ENCODE results near the gene ST3GAL3. TPM values are rescaled to one million over a fixed set of nuclear protein-coding genes. Genes with fewer than 3 reads are reported as not detected.

The ST3GAL3 gene
- total RNA-seq, 1 experiment from 2014 or later = 8.3 TPM

DNA sequence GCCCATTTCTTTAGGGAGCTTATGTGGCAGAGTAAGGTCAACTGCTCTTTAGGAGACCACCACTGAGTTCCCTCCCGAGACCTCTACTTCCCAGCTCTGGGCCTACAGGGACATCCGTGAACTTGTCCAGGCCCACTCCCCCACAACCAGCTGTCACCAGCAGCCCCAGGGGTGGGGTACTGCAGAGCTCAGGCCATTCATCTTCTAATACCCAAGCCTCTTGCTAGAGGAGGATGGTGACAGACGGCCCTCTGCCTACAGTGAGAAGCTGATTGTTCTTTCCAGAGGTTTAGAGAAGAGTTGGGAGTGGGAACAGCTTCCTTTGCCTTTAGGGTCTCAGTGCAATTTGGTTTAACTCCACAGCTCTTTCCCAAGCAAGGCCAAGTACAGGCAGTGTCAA lies 193.1 kb downstream of the ST3GAL3 start:
- H2BK5ac ChIP-seq (ENCODE audit: insufficient read length, low read length) = no peak overlapping the region
- Mint-ChIP-seq H3K36me3 (ENCODE audit: insufficient read depth in 1 of 3, low read depth in 3 of 3) (peaks cover 0 to 8% (median 2%) of the 10 kb centered on the region in 3 experiments; a peak in 3 of 7 replicates), H3K9me3 (no peaks in the 10 kb centered on the region), H3K4me3 (no peak overlapping the region; a peak in 1 of 5 replicates), H3K27me3 (ENCODE audit: low read depth) (no peaks in the 10 kb centered on the region), H3K4me1 (no peaks in the 10 kb centered on the region), H3K27ac (no peak overlapping the region)
- no peak for DNase-seq
- no peak overlapping the region for H3K4ac ChIP-seq (ENCODE audit: low read depth, low read length)
- H2BK120ac ChIP-seq (ENCODE audit: low read depth, low read length, poor library complexity, severe bottlenecking) = no peak overlapping the region
- no peak overlapping the region for H4K5ac ChIP-seq (ENCODE audit: insufficient read length, low read depth, low read length)
- H3K4me2 ChIP-seq (ENCODE audit: insufficient read depth, insufficient read length, low read length) = no peak overlapping the region
- H2AK5ac ChIP-seq (ENCODE audit: insufficient read length, low read length) = no peak overlapping the region
- H3K23me2 ChIP-seq (ENCODE audit: insufficient read length, low read depth, low read length, poor library complexity, severe bottlenecking) = no peaks in the 10 kb centered on the region
- TF ChIP-seq, protein P1, sequence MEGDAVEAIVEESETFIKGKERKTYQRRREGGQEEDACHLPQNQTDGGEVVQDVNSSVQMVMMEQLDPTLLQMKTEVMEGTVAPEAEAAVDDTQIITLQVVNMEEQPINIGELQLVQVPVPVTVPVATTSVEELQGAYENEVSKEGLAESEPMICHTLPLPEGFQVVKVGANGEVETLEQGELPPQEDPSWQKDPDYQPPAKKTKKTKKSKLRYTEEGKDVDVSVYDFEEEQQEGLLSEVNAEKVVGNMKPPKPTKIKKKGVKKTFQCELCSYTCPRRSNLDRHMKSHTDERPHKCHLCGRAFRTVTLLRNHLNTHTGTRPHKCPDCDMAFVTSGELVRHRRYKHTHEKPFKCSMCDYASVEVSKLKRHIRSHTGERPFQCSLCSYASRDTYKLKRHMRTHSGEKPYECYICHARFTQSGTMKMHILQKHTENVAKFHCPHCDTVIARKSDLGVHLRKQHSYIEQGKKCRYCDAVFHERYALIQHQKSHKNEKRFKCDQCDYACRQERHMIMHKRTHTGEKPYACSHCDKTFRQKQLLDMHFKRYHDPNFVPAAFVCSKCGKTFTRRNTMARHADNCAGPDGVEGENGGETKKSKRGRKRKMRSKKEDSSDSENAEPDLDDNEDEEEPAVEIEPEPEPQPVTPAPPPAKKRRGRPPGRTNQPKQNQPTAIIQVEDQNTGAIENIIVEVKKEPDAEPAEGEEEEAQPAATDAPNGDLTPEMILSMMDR (conservative IDR thresholded peaks at IDR 0.05) = no peak
- no peaks in the 10 kb centered on the region for H4K20me1 ChIP-seq (ENCODE audit: control insufficient read depth, insufficient read depth, insufficient read length)
- H3T11ph ChIP-seq (ENCODE audit: low read length) = no peak overlapping the region
- no peak overlapping the region for H4K91ac ChIP-seq (ENCODE audit: insufficient read length, low read depth, low read length)
- no peak overlapping the region for H4K8ac ChIP-seq (replicated peaks; ENCODE audit: insufficient read length, low read depth, low read length)
- H3K79me2 ChIP-seq (ENCODE audit: insufficient read depth, low read length) = no peaks in the 10 kb centered on the region
- H3K56ac ChIP-seq (ENCODE audit: insufficient read length, low read depth, low read length) = no peak overlapping the region
- H3K79me1 ChIP-seq (ENCODE audit: insufficient read depth, low read depth, low read length, poor library complexity, severe bottlenecking) = no peaks in the 10 kb centered on the region
- H2BK20ac ChIP-seq (ENCODE audit: low read depth, low read length, poor library complexity, severe bottlenecking) = no peak overlapping the region
- H2BK15ac ChIP-seq (ENCODE audit: low read depth, low read length) = no peak overlapping the region
- H3K9ac ChIP-seq (ENCODE audit: extremely low read depth, insufficient read length, low read length) = no peak overlapping the region
- H2BK12ac ChIP-seq (ENCODE audit: insufficient read length, low read depth, low read length) = no peak overlapping the region
- H3K27me3 ChIP-seq (ENCODE audit: insufficient read depth, low read length) = no peaks in the 10 kb centered on the region
- no CpG with 5 or more reads among the region's 3 CpGs for WGBS (ENCODE audit: extremely low coverage, insufficient read length, low lambda C conversion rate)
- no peak overlapping the region for H3K27ac ChIP-seq (ENCODE audit: insufficient read length, low read depth, low read length)
- no peaks in the 10 kb centered on the region for H3K9me3 ChIP-seq (ENCODE audit: control insufficient read depth, low read depth, low read length)
- no peak overlapping the region for H3K23ac ChIP-seq (ENCODE audit: insufficient read length, low read depth, low read length)
- no peak overlapping the region for H3K14ac ChIP-seq (ENCODE audit: insufficient read depth, low read length)
- H3K4me1 ChIP-seq (ENCODE audit: insufficient read depth, low read length) = no peaks in the 10 kb centered on the region
- no peak overlapping the region for H3K18ac ChIP-seq (ENCODE audit: insufficient read length, low read depth, low read length)
- no peak overlapping the region for H2AFZ ChIP-seq (ENCODE audit: low read length)
